ENCODE data around the gene ARMC7.
"Not testable (repeated sequence)": the region's sequence is repeated elsewhere in the genome, so short reads cannot be mapped to it uniquely, and the experiment has no call there.

ARMC7 gene

GRCh38 chr17:75153780-75154194 is 44.0 kb downstream of the ARMC7 start:
- no peak for DNase-seq (ENCODE audit: low read depth, low spot score)

GRCh38 chr17:75154195-75155106 is 44.7 kb downstream of the ARMC7 start, which contains the start of gene JPT1:
TSS of gene JPT1 (minus strand) at chr17:75154512. CDS start at chr17:75154397, 115 bp downstream.
- peak; percentile 94 for DNase-seq (ENCODE audit: low read depth, low spot score)

GRCh38 chr17:75155191-75155601 is 45.4 kb downstream of the ARMC7 start:
- no peak for DNase-seq (ENCODE audit: low read depth, low spot score)

GRCh38 chr17:75158480-75158879 is 48.7 kb downstream of the ARMC7 start:
- not testable (repeated sequence) for DNase-seq (ENCODE audit: low read depth, low spot score)

GRCh38 chr17:75159196-75160031 is 49.6 kb downstream of the ARMC7 start:
- DNase-seq (ENCODE audit: low read depth, low spot score) = no peak

GRCh38 chr17:75160211-75160610 is 50.4 kb downstream of the ARMC7 start:
- no peak for DNase-seq (ENCODE audit: low read depth, low spot score)

- DNase-seq (ENCODE audit: low read depth, low spot score) = no peak
These were observed 53.3 kb downstream of the ARMC7 start for GRCh38 chr17:75163074-75163473.

- not testable (repeated sequence) for DNase-seq (ENCODE audit: low read depth, low spot score)
These were observed 54.8 kb downstream of the ARMC7 start for GRCh38 chr17:75164606-75165005.

- DNase-seq (ENCODE audit: low read depth, low spot score) = no peak
These were observed 59.2 kb downstream of the ARMC7 start for GRCh38 chr17:75168998-75169397.

GRCh38 chr17:75173526-75173925 is 63.8 kb downstream of the ARMC7 start:
- no peak for DNase-seq (ENCODE audit: low read depth, low spot score)

GRCh38 chr17:75174996-75175395 is 65.2 kb downstream of the ARMC7 start:
- DNase-seq (ENCODE audit: low read depth, low spot score) = no peak

GRCh38 chr17:75176625-75177024 is 66.9 kb downstream of the ARMC7 start:
- DNase-seq (ENCODE audit: low read depth, low spot score) = no peak

- DNase-seq (ENCODE audit: low read depth, low spot score) = no peak
These were observed 68.7 kb downstream of the ARMC7 start for GRCh38 chr17:75178453-75178852.
